Posterior cingulate gyrus (tissue), 11 donors: Measurements from ENCODE around the gene DNER.
A peak's percentile ranks its signal among the peaks of the same experiment; 100 is the strongest.
"Not testable (repeated sequence)": the region's sequence is repeated elsewhere in the genome, so short reads cannot be mapped to it uniquely, and the experiment has no call there.

Experiments used
- DNase-seq, 10 donors: peaks; one replicate each; pipeline versions ENCODE4 v3.0.0 to v3.0.0-alpha.2; 2020 to 2021; ENCODE audit warnings: mixed read lengths in 3 of 10
- intact Hi-C: fragments of 100-400 bp; cut with DNase I; formaldehyde crosslinking; loops from one replicate; pipeline ENCODE4 v1.15.1; 2023

DNER gene

GRCh38 chr2:229521576-229521975 lies 192.8 kb downstream of the DNER start:
- no peak for DNase-seq
- intact Hi-C loops: no loop called here

- DNase-seq: no peak
- intact Hi-C loops: no loop called here
Observed at GRCh38 chr2:229520691-229521096, 193.7 kb downstream of the DNER start.

DNA sequence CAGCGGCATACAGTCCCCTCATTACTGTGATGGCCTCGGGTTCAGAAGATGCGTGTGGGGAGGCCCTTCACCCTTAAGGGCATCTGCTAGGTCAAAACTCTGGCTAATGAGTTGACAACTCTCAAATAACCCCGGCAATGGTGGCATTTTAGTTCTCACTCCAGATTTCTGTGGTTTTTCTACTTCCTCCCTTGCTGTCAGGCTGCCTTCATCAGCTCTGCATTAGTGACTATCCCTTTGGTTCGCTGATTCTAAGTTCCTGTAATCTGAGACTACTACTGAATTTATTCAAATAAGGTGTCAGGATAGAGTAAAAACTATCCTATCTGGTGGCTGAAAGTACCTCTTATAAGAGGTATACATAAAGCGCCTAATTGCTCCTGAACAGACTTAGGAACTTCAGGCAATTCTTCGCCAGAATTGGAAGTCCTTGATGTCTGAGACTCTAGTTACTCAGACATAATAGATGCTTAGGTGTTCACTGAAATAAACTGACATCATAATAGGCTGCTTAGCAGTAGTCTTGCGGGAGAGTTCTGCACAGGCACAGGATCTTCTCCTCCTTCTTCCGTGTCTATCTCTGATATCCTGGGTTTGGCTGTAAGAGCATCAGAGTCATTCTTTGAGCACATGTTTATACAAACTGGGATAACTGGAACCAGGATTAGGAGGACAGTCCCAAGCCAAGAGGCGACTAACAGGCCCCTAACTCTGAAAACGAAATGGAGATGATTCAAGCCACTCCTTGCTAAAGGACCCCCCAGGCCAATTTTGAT lies 194.5 kb downstream of the DNER start:
- no peak for DNase-seq
- intact Hi-C loops: no loop called here

DNA sequence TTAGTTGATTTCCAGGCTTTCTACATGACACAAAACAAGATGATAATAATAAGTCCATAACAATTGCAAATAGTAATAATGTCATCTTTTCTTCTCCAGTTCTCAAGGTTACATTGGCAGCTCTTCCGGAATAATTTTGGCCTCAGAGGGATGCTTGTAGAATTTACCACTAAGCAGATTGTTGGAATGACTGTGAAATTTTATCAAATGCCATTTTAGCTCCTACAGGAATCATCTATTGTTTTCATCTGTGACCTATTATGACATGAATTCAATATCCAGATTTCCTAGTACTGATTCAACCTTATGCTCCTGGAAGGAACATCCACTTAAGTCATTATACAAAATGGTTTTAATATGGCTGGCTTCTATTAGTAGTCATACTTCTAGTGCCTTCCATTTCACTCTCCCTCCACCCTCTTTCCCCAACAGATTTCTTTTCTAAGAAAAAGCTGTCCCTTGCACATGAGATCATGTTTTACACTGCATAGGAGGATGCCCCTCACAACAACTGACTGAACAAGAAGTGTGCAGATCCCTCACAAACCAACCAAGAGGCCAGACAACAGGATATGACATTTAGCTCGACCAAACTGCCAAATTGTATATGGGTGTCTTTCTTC lies 200.0 kb downstream of the DNER start:
- DNase-seq: no peak
- intact Hi-C loops: no loop called here

DNA sequence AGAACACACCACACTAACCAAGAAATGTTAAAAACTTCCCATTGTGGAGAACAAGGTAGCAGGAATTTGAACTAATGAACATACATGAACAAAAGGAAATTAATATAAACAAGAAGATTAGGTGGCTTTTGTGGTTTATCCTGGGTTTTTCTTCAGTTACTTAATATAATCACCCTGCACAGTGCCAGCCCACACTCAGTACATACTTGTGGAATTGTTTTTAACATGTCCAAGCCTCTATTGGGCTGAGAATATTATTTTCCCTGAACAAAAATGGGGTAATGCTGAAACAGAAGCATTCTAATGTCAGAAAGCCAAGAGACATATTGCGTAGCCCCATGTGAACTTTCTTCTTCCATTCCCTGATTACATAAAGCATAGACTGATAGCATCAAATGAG lies 202.8 kb downstream of the DNER start:
- intact Hi-C loops: no loop called here
- DNase-seq: no peak

GRCh38 chr2:229506699-229507098 lies 207.7 kb downstream of the DNER start:
- intact Hi-C loops, DNase-seq: not testable (repeated sequence)

GRCh38 chr2:229501051-229501794 lies 213.1 kb downstream of the DNER start:
- intact Hi-C loops: no loop called here
- no peak for DNase-seq

DNA sequence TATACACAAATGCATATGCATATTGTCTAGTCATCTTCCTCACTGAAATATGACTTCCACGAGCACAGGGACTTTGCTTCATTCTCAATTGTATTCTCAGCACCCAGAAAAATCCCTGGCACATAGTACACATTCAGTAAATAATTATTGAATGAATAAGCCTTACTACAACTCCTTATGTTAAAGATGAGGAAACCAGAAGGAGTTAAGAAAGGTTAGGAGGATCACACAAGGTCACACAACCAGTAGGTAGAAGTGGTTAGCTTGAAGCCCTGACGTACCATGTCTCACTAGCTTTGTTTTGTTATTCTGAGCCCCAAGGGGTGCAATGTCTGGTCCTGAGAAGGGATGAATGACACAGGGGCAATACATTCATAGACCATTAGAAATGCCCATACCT lies 222.3 kb downstream of the DNER start:
- no peak for DNase-seq
- intact Hi-C loops: no loop called here

DNA sequence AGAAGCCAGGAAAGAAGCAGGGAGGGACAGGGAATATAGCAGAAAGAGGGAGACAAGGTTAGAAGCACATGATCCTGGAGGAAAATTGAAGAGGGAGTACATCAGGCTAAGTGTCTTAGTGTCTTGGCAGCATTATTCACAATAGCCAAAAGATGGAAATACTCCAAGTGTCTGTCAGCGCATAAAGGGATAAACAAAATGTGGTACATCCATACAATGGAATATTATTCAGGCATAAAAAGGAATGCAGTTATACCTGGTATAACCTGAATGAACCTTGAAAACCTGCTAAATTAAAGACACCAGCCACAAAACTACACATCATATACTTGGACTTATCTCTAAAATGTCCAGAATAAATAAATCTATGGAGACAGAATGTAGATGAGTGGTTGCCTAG lies 224.2 kb downstream of the DNER start:
- DNase-seq: no peak
- intact Hi-C loops: no loop called here

DNA sequence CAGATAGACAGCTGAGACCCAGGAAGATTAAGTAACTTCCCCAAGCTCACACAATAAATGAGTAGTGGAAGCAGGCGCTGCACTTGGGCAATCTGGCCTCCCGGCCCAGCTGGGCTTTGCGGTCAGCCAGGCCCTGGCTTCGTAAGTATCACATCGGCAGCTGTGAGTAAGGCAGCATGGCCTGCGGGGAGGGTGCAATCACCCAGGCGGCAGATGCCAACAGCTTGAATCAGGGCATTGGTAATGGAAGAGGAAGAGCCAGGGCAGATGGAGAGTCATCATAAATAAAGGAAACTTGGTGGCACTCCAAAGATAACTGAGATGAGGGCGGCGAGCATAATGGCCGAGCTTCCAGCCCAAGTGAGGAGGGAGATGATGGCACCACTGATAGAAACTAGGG lies 225.3 kb downstream of the DNER start:
- DNase-seq: peak; percentile 37 to 96 (median 64)

DNA sequence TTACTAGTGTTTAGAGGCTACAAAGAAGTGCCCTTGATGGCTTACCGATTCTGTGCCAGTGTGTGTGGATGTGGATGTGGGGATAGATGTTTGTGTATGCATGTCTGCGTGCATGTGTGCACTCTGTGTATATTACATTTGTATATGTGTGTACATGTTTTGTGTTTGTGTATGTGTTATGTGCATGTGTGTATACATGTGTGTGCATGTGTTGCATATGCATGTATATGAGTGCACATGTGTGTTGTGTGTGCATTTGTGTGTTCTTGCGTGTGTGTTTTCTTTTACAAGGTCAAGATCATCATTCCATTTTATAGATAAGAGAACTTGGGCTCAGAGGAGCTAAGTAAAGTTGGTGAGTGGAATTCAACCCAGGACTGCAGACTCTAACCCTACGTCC lies 226.1 kb downstream of the DNER start:
- DNase-seq: no peak

More for the DNA sequence above, 225.3 kb downstream of the DNER start:
- intact Hi-C loops: no loop called here

GRCh38 chr2:229486673-229487072 lies 227.7 kb downstream of the DNER start:
- intact Hi-C loops: no loop called here
- DNase-seq: no peak

More for the DNA sequence above, 226.1 kb downstream of the DNER start:
- intact Hi-C loops: no loop called here

DNA sequence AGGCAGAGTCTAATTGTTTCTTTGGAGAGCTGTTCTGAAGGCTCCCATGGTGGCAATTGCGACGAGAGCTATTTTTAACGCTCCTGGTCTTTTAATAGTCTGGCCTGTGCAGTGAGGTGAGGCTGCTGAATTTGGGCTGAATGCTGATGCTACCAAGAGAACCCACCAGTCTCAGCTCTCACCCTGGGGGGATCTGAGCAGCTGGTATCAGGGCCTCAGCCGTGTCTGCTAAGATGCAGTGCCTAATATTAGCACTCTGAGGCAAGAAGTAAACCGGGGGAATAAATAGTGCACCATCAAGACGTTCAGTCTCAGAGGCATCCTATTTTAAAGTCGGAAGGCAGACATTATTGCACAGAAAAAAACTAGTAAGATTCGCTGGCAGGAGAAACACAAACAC lies 228.5 kb downstream of the DNER start:
- intact Hi-C loops: no loop called here
- peak in 2 of 10 donors; percentile 9 to 83 for DNase-seq

DNA sequence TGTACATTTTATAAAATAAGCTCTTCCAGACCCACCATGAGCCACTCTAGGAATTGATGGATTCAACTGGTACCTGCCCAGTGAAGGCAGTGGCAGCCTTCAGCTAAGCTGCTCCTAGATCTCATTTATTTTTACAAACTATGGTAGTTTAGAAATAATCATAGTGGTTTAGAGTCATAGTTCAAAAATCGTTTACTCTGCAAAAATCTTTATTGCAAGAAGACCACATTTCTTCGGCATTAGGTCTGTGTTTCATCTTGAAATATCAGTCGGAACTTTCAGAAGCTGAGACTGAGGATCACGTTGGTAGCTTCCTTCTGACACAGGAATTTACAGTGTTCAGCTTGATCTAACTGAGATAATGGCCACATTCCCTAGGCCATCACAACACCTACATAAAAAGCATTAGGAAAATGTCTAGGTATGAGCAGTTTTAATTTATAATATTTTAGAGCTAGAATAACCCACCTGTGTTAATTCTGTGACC lies 237.0 kb downstream of the DNER start:
- intact Hi-C loops: no loop called here
- DNase-seq: no peak

DNA sequence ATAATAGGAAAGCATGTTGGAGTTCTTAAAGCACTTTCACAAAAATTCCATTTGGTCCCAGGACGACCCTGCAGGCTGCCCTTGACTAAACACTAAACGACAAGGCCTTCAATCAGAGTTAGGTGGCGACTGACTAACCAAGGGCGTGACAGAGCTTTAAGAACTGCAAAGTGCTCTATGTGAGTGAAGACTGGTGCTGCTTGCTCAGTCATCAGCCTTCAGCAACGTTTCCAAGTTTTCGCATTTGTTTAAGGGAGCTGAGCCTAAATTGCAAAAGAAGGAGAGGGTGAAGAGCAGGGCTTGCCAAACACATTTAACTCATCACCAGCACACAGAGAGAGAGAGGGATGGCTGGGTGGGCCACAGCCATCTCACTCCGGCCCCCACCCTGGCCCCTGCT lies 238.6 kb downstream of the DNER start:
- DNase-seq: no peak
- intact Hi-C loops: no loop called here

- intact Hi-C loops: no loop called here
- DNase-seq: no peak
Observed at GRCh38 chr2:229474125-229474524, 240.2 kb downstream of the DNER start.

DNA sequence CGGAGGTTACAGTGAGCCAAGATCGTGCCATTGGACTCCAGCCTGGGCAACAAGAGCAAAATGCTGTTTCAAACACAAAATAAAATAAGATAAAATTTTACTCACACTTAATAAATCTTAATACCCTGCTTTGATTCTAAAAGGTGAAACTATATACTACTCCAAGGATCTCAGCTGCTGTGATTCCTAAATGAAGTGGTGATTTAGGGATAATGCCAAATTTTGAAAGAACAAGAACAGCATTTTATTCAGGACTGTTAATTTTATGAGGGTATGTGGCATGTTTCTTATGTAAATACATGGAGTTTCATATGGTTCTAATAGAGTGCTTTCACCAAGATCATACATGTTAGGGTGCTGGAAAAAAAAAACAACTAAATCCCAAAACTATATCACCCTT lies 243.6 kb downstream of the DNER start:
- intact Hi-C loops: no loop called here
- DNase-seq: no peak

- intact Hi-C loops: no loop called here
- DNase-seq: no peak
Observed at GRCh38 chr2:229467783-229468182, 246.6 kb downstream of the DNER start.

DNA sequence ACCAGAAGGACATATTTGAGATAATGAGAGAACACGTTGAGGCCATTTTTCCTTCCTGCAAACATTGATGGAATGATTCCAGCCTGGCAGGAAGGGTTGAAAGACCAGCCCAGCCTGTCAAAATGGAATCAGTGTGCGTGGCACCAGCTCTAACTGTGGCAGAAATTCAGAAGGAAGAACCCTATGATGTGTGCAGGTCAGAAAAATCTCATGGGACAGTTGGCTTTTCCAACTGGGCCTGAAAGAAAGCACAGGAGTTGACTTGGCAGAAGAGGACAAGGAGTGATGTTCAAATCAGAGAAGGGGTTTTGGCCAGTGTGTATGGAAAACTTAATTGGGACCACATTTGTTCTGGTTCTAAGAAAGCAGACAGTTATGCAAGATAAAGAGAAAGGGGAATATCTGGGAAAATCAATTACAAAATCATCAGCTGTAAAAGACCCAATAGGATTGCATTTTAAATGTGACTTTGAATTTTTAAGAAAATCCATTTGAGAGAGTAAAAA lies 250.5 kb downstream of the DNER start:
- intact Hi-C loops: no loop called here
- DNase-seq: no peak

- DNase-seq: no peak
- intact Hi-C loops: no loop called here
Observed at GRCh38 chr2:229462112-229462511, 252.2 kb downstream of the DNER start.

- no peak for DNase-seq
- intact Hi-C loops: no loop called here
Observed at GRCh38 chr2:229456091-229456490, 258.3 kb downstream of the DNER start.
